ENCODE results near the gene C8B.
A peak's percentile ranks its signal among the peaks of the same experiment; 100 is the strongest.

The C8B gene

DNA sequence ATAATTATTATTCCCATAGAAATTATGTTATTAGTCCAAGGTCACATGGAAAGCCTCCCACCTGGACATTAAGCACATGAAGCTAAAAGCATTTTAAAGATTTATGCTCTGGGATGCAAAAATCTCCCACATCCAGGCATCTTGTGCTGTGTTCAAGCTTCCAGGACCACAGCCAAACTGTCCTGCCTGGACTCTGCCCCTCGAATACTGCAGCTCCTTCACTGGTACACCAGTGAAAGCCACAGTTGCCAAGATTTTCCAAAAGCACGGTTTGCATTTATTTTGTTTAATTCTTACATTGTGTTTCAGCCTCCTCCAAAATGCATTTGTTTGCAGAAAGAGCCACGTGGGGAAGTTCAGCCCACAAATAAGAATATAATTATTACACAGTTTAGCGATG, 38.6 kb downstream of the C8B start:
- DNase-seq, result no peak

DNA sequence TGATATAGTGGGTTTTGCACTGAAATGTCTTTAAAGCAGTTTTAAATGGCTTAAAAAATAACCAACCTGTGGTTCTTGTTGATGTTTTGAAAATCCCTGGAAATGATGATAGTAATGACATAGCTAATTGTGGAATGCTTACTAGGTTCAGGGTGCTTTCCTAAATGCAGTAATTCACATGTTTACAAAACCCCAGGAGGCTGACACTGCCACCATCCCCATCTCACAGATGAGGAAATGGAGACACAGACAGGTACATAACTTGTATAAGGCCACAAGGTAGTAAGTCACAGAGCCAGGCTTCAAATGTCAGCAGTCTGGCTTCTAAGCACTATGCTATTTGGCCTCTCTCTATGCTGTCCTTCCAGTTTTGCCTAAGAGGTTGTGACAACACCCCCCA, 40.6 kb downstream of the C8B start:
- no peak for DNase-seq

DNA sequence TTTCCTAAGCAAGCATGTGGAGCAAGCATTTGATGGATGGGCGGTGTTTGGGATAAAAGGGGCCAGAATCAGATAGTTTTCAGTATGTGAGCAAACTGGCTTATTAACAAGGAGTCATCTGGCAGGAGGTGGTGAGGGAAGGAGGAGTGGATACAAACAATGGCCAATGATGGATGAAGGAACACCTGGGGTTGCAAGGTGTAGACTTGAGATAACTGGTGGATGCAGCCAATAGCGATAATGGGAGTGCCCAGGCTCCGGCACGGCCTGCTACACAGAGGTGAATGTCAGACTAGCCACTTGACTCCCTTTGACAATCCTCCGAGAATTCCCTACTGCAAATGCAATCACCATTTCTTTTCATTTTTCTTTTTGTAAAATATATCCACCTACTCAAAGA, 41.7 kb downstream of the C8B start:
- DNase-seq, result no peak

- no peak for DNase-seq
Observed at GRCh38 chr1:56923201-56923600, 42.6 kb downstream of the C8B start.

DNA sequence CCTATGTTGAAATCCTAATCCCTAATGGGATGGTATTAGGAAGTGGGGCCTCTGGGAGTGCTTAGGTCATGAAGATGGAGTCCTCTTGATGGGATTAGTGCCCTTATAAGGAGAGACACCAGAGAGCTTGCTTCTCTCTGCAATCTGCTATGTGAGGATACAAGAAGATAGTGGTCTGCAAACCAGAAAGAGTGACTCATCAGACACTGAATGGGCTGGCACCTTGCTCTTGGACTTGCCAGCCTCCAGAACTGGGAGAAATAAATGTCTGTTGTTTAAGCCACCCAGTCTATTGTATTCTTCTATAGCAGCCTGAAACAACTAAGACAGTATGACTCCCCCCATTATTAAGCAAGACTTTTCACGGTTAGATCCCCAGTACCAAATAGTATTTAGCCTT, 43.3 kb downstream of the C8B start:
- DNase-seq, result no peak

- no peak for DNase-seq
Observed at GRCh38 chr1:56922070-56922469, 43.7 kb downstream of the C8B start.

DNA sequence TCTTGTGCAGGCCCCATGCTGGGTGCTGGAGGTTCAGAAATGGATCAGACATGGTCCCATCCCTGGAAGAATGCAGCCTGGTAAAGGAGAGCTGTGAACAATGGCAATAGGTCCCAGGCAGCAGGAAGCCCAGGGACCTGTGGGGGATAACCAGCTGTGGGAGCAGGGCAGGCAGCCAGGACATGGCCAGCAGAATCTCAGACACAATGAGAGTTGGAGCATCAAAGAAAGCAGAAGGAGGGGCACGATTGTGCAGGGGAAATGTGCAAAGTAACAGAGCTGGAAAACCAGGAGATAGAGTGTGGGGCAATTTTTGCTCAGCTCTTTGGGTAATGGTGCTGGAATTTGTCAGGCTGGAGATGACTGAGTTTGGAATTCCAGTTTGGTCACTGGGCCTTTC, 44.3 kb downstream of the C8B start:
- no peak for DNase-seq

DNA sequence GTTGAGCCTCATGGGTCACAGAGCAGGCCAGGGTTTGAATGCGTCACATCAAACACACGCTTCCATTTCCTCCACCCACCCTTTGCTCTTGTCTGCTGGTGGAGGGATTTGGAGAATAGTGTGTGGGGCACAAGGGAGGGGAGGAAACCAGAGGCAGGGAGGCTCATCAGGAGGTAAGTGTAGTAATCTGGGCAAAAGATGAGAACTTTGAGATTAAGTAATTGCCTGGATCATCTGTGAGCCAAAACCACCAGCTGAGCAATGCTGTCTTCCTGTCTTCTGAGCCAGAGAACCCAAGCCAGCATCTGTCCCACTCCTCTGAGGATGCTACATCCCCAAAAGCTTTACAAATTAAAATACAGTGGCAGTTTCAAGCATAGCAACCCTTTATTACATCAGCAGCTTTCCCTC, 45.2 kb downstream of the C8B start:
- DNase-seq, result peak; percentile 38

DNA sequence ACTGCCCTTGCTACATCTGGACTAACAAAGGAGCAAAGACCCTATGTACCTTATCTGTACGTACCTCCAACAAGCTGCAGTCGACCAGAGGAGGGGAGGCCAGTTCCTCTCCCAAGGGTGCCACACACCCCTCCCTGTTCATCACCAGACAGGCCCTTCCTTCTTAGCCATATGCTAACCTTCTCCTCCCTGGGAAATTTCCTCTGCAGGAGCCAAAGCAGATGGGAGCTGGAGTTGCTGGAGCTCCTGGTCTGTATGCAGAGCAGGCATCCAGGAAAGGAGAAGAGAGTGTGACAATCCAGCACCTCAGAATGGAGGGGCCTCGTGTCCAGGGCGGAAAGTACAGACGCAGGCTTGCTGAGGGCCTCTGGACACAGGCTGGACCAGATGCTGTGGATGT, 48.5 kb downstream of the C8B start:
- DNase-seq, result no peak

- no peak for DNase-seq
Observed at GRCh38 chr1:56916630-56917029, 49.2 kb downstream of the C8B start.

DNA sequence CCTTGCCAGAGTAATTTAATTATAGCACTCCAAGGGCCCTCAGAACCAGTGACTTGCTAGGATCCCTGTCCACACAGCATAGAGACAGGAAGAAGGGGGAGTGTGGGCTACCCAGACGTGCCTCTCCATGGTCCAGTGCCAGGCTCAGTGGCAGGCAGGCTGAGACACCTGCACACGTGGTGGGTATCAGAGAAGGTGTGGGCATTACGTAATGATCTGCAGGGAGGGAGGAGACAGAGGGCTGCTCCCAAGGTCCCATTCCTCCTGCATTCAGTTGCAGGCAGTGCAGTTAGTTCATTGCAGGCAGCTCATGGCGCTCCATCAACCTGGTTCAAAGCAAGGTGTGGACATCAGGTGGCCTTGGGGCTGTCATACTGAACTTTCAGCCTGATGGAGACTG, 49.9 kb downstream of the C8B start:
- no peak for DNase-seq

- no peak for DNase-seq
Observed at GRCh38 chr1:56912325-56912724, 53.5 kb downstream of the C8B start.

- DNase-seq, result no peak
Observed at GRCh38 chr1:56911098-56911938, 54.5 kb downstream of the C8B start.

- DNase-seq, result no peak
Observed at GRCh38 chr1:56910441-56910985, 55.3 kb downstream of the C8B start.

- no peak for DNase-seq
Observed at GRCh38 chr1:56908619-56909221, 57.1 kb downstream of the C8B start.

- no peak for DNase-seq
Observed at GRCh38 chr1:56905667-56906066, 60.1 kb downstream of the C8B start.

DNA sequence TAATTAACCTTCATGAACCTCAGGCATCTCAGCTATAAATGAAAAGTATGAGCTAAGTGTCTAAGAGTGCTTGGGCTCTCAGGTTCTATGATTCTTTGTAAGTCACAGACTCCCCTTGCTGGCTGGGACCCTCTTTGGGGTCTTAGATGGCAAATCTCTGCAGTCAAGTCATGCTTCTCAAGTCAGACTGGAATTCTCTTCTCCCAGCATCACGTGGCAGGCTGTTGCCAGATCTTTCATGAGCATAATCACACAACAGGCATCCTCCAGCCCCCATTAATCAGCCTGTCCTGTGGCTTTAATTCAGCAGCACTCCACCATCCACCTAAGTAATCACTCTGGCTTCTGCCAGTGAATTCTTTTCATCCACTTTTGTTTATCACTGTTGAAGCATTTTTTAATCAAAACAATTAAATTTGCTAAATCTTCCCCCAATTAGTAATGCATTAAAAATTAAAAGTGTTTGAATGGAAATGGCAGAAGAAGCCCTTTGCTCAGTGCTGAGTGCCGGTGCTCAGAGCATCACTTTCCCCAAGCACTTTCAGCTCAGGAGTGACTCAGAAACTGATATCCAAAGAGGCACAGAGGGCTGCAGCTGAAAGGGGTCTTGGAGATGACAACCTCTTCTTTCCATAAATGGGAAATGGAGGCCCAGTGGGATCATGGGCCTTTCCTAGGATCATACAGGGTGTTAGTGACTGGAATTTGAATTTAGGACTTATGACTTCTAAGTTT, 61.0 kb downstream of the C8B start:
- DNase-seq, result no peak

DNA sequence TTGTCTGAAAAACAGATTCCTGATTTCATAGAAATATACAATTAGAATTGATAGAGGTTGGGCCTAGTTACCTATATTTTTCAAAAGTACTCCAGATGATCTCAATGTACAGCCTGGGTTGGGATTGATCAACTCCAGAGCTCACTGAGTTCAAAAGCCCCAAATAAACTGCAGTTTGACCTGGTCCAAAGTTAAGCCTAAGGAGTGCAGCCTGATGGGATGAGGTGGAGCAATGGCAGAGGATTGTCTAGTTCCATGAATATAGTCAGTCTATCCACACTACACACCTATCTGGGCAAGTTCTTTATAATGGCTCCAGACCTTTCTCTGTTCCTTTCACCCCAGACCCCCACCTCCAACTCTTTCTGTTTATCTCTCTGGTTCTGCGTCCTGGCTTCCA, 62.0 kb downstream of the C8B start:
- DNase-seq, result no peak

- no peak for DNase-seq
Observed at GRCh38 chr1:56901716-56902115, 64.1 kb downstream of the C8B start.

- DNase-seq, result no peak
Observed at GRCh38 chr1:56898879-56899278, 66.9 kb downstream of the C8B start.

DNA sequence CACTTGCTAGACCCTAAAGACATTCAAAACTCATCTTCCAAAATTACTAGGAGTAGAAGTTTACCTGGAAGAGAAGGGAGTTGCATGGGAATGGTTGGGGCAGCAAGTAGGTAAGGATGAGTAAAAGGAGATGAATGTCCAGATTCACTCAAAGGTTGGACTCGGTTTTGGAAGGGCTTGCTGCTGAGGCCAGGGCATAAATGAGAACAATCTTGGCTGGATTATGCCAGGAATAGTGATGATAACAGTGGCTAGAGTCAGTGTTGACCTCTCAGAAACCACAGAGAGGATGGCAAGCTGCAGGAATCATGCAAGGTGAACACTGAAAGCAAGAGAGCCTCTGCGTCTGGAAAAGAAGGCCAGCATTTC, 67.8 kb downstream of the C8B start:
- no peak for DNase-seq

GRCh38 chr1:56897150-56898004, 68.4 kb downstream of the C8B start:
- DNase-seq, result no peak

- no peak for DNase-seq
Observed at GRCh38 chr1:56894014-56894413, 71.8 kb downstream of the C8B start.

Measured in NCI-H2227 treated with DMSO at 0.1 percent for 48 hours (cell line).